Measurements from ENCODE around the gene TMEM184A. TPM values are rescaled to one million over a fixed set of nuclear protein-coding genes. Genes with fewer than 3 reads are reported as not detected.
A peak's percentile ranks its signal among the peaks of the same experiment; 100 is the strongest.

The TMEM184A gene
- polyA plus RNA-seq, 2 of the 4 experiments (the other 2 are of a cell fraction), result 14.3 to 18.4 TPM

- peak overlapping the region; percentile 98 for H3K4me2 ChIP-seq
- H3K4me1 ChIP-seq, result peaks cover 67% of the 10 kb centered on the region
- DNase-seq (ENCODE audit: low read depth in 1 of 2, low spot score in 1 of 2), result no peak
- no peak for FAIRE-seq
- ATAC-seq, result no peak
- H3K4me3 ChIP-seq, result peak overlapping the region; percentile 98
- 37% methylated on average over 7 of the region's 7 CpGs for whole genome bisulfite sequencing (ENCODE audit: missing lambda C conversion rate)
- TF ChIP-seq ZFP36 (IDR thresholded peaks at IDR 0.05; ENCODE audit: borderline replicate concordance, partially characterized antibody) (no peak), RARB (CRISPR knock-in tag; IDR thresholded peaks at IDR 0.05) (peak; percentile 10; the same call in 1 of the 2 replicates)
- no peaks in the 10 kb centered on the region for H3K9me3 ChIP-seq
- ChIA-PET POLR2A (interaction anchor here (0.9 to 2.4 kb wide), 2 partner anchors 19 to 29 kb away, joined by 3 to 18 read pairs; partner anchors contain the start of gene TMEM184A), CTCF (interaction anchor here (1.1 to 18.4 kb wide), 6 partner anchors 9 to 104 kb away, joined by 4 to 204 read pairs (median 6); partner anchors contain the start of gene TMEM184A)
- peak overlapping the region; percentile 97 to 98 for H3K27ac ChIP-seq
These were observed 19.6 kb downstream of the TMEM184A start for GRCh38 chr7:1536455-1536742.

GRCh38 chr7:1535701-1536454, 20.1 kb downstream of the TMEM184A start:
- Histone ChIP-seq H3K4me1 (peaks cover 62% of the 10 kb centered on the region), H3K27ac (peak overlapping the region; percentile 97 to 98), H3K4me2 (peak overlapping the region; percentile 98), H3K4me3 (peak overlapping the region; percentile 98), H3K9me3 (no peaks in the 10 kb centered on the region)
- TF ChIP-seq HOXB13 (CRISPR knock-in tag; IDR thresholded peaks at IDR 0.05; ENCODE audit: low read depth) (peak; percentile 9; the same call in 1 of the 2 replicates), ATOH8 (CRISPR knock-in tag; IDR thresholded peaks at IDR 0.05; ENCODE audit: low read depth) (0 out of 2 replicates have a peak, but pooled peaks have one; percentile 9), HOXB5 (CRISPR knock-in tag; IDR thresholded peaks at IDR 0.05) (no peak; the same call in 1 of the 2 replicates), JUNB (IDR thresholded peaks at IDR 0.05) (no peak), EHF (CRISPR knock-in tag; IDR thresholded peaks at IDR 0.05) (peak; percentile 65)
- ChIA-PET CTCF (interaction anchor here (0.9 to 18.4 kb wide), 7 partner anchors 12 to 103 kb away, joined by 3 to 204 read pairs (median 4); partner anchors contain the start of gene TMEM184A), POLR2A (interaction anchor here (0.9 to 2.4 kb wide), 2 partner anchors 20 to 28 kb away, joined by 3 to 18 read pairs; partner anchors contain the start of gene TMEM184A)
- no peak for FAIRE-seq
- WGBS (ENCODE audit: missing lambda C conversion rate), result 81% methylated on average over 30 of the region's 42 CpGs
- ATAC-seq, result no peak
- peak in 1 of 2 experiments; percentile 50 for DNase-seq (ENCODE audit: low read depth in 1 of 2, low spot score in 1 of 2)

GRCh38 chr7:1535100-1535458, 20.9 kb downstream of the TMEM184A start:
- peaks cover 57% of the 10 kb centered on the region for H3K4me1 ChIP-seq
- FAIRE-seq, result no peak
- peak overlapping the region; percentile 98; the same call in 2 of the 3 replicates for H3K4me3 ChIP-seq
- H3K9me3 ChIP-seq, result no peaks in the 10 kb centered on the region
- no peak for ATAC-seq
- POLR2A ChIA-PET, result interaction anchor here (1.1 kb wide), 1 partner anchor 17 kb away, joined by 5 read pairs; no protein-coding TSS in a partner anchor
- TF ChIP-seq BCL3 (IDR thresholded peaks at IDR 0.05) (no peak), JUN (IDR thresholded peaks at IDR 0.05) (peak in 1 of 2 experiments; percentile 36; a peak in 1 of 5 replicates), HOXB13 (CRISPR knock-in tag; IDR thresholded peaks at IDR 0.05; ENCODE audit: low read depth) (peak; percentile 80), EHF (CRISPR knock-in tag; IDR thresholded peaks at IDR 0.05) (0 out of 2 replicates have a peak, but pooled peaks have one; percentile 67), ZNF302 (CRISPR knock-in tag; IDR thresholded peaks at IDR 0.05) (0 out of 2 replicates have a peak, but pooled peaks have one; percentile 38), HEYL (CRISPR knock-in tag; IDR thresholded peaks at IDR 0.05) (no peak), POLR2AphosphoS2 (conservative IDR thresholded peaks at IDR 0.05; ENCODE audit: low read length) (peak; percentile 65; the same call in 1 of the 2 replicates), USF2 (IDR thresholded peaks at IDR 0.05) (no peak)
- 88% methylated on average over 6 of the region's 6 CpGs for WGBS (ENCODE audit: missing lambda C conversion rate)
- peak overlapping the region; percentile 98 for H3K4me2 ChIP-seq
- peak overlapping the region; percentile 97 to 98 for H3K27ac ChIP-seq
- DNase-seq (ENCODE audit: low read depth in 1 of 2, low spot score in 1 of 2), result no peak
- CTCF ChIA-PET, result interaction anchor here (0.9 to 18.4 kb wide), 9 partner anchors 13 to 102 kb away, joined by 3 to 204 read pairs (median 4); partner anchors contain the start of gene TMEM184A

Data from A549 (cell line).